GM12878 (cell line): ENCODE data around the gene FETUB. TPM values are rescaled to one million over a fixed set of nuclear protein-coding genes. Genes with fewer than 3 reads are reported as not detected.

Experiments used
- ATAC-seq: fragments of 200-7000 bp; cut with Tn5 transposase; 3 replicates; pipeline ENCODE4 v1.9.1; 2020; ENCODE audit warnings: mild to moderate bottlenecking, moderate library complexity
- BruUV-seq: library from RNA; stranded (reverse); fragments of 400-500 nt; replicated peaks from 2 replicates; lab custom pipeline; 2021; lab: Mats Ljungman, UMichigan
- CTCF ChIA-PET: fragments of 300-600 bp; sonication (Branson Sonifier 250); formaldehyde crosslinking; extraction: SDS; loops from one replicate; lab custom pipeline; 2021; ENCODE audit warnings: inconsistent platforms; lab: Yijun Ruan, JAX
- POLR2A ChIA-PET: fragments of 350-600 bp; formaldehyde crosslinking; extraction: SDS; loops from one replicate; lab custom pipeline; 2021; ENCODE audit warnings: inconsistent platforms; lab: Charles Lee
- RAD21 ChIA-PET: fragments of 300-600 bp; sonication (Branson Sonifier 250); formaldehyde crosslinking; loops from one replicate; lab custom pipeline; 2023; ENCODE audit warnings: antibody characterized with exemption; ENCODE audit not compliant: unreplicated experiment; lab: Charles Lee
- SMC1A ChIA-PET: fragments of 300-600 bp; sonication (Branson Sonifier 250); formaldehyde crosslinking; loops from one replicate; lab custom pipeline; 2023; ENCODE audit not compliant: unreplicated experiment, uncharacterized antibody; lab: Charles Lee
- DNase-seq: peaks from one replicate; pipeline ENCODE4 v3.0.0-alpha.2; 2011; ENCODE audit warnings: low read depth, low spot score
- FAIRE-seq: peaks from 3 replicates; lab custom pipeline; 2011; peaks lifted over from hg19 to GRCh38; lab: Jason Lieb, UNC
- H2AFZ ChIP-seq: 2 replicates; pipeline ENCODE4 v1.6.0; 2011; ENCODE audit warnings: low read depth, low read length, control low read depth; ENCODE audit not compliant: control insufficient read depth
- H3K27ac ChIP-seq: 2 replicates; pipeline ENCODE4 v1.5.1; 2011; ENCODE audit warnings: control low read depth; ENCODE audit not compliant: control insufficient read depth, insufficient read depth
- H3K27me3 ChIP-seq, 2 experiments: replicated peaks in 1 of 2; 2 replicates each; pipeline versions ENCODE4 v1.6.0 to v1.6.1; 2011; ENCODE audit warnings: low read length in 1 of 2; ENCODE audit not compliant: control insufficient read depth in 2 of 2, insufficient read depth in 2 of 2
- H3K36me3 ChIP-seq, 2 experiments: 2 replicates each; pipeline ENCODE4 v1.5.1; 2011; ENCODE audit warnings: low read length in 1 of 2; ENCODE audit not compliant: control insufficient read depth in 2 of 2, insufficient read depth in 2 of 2
- H3K4me1 ChIP-seq: 2 replicates; pipeline ENCODE4 v1.6.1; 2011; ENCODE audit warnings: mild to moderate bottlenecking, low read length, moderate library complexity, mixed read lengths; ENCODE audit not compliant: control insufficient read depth, insufficient read depth
- H3K4me2 ChIP-seq: 2 replicates; pipeline ENCODE4 v1.6.0; 2011; ENCODE audit warnings: control low read depth; ENCODE audit not compliant: control insufficient read depth, insufficient read depth
- H3K4me3 ChIP-seq: fragments of 200-600 bp; sonication (generic); 2 replicates; pipeline ENCODE4 v1.5.1; 2016
- H3K79me2 ChIP-seq: 2 replicates; pipeline ENCODE4 v1.6.0; 2011; ENCODE audit warnings: low read length; ENCODE audit not compliant: control insufficient read depth, insufficient read depth
- H3K9ac ChIP-seq: 2 replicates; pipeline ENCODE4 v1.8.0; 2011; ENCODE audit warnings: low read length, control low read depth, mixed read lengths; ENCODE audit not compliant: control insufficient read depth, insufficient read depth
- H3K9me3 ChIP-seq: replicated peaks from 3 replicates; pipeline ENCODE4 v1.5.1; 2011; ENCODE audit warnings: mild to moderate bottlenecking, low read length; ENCODE audit not compliant: control insufficient read depth, insufficient read depth
- H4K20me1 ChIP-seq: 2 replicates; pipeline ENCODE4 v1.6.0; 2011; ENCODE audit not compliant: control insufficient read depth, insufficient read depth
- CTCF ChIP-seq, 3 experiments: IDR thresholded peaks in 2 of 3; conservative IDR thresholded peaks in 1 of 3; 2 replicates each; pipeline ENCODE4 v1.5.1; 2011; ENCODE audit warnings: low read depth in 3 of 3, low read length in 3 of 3, mild to moderate bottlenecking in 3 of 3, control low read depth in 2 of 3, moderate library complexity in 2 of 3, inconsistent platforms in 1 of 3, mixed read lengths in 1 of 3; ENCODE audit not compliant: control insufficient read depth in 2 of 3, insufficient read depth in 1 of 3; ENCODE audit errors: extremely low read depth in 1 of 3
- RAD21 ChIP-seq: IDR thresholded peaks from 2 replicates; pipeline ENCODE4 v1.6.1; 2011; ENCODE audit warnings: mild to moderate bottlenecking, low read depth, low read length, moderate library complexity; ENCODE audit not compliant: insufficient read depth
- SMC3 ChIP-seq: IDR thresholded peaks from 2 replicates; pipeline ENCODE4 v1.6.1; 2011; ENCODE audit warnings: low read length, improper control_type of control experiment, borderline replicate concordance
- ZBTB40 ChIP-seq: fragments of 450-650 bp; IDR thresholded peaks from 2 replicates; pipeline ENCODE4 v1.6.1; 2016; ENCODE audit warnings: mild to moderate bottlenecking, moderate library complexity, borderline replicate concordance
- WGBS: methylation state at CpG from one replicate; pipeline ENCODE4 v1.1.6; 2016; ENCODE audit warnings: low lambda C conversion rate; ENCODE audit not compliant: insufficient replicate concordance, insufficient coverage; ENCODE audit errors: missing lambda C conversion rate; 5-methylcytosine and 5-hydroxymethylcytosine counted together
- in situ Hi-C: fragments of 300-500 bp; cut with MboI; formaldehyde crosslinking; loops from 9 replicates; pipeline ENCODE4 v1.14.3; 2018; ENCODE audit warnings: mixed read lengths
- intact Hi-C: fragments of 100-400 bp; cut with micrococcal nuclease; formaldehyde crosslinking; loops from one replicate; pipeline ENCODE4 v1.14.2; 2022; ENCODE audit not compliant: unreplicated experiment
- polyA plus RNA-seq, 11 experiments: library from polyadenylated mRNA; depleted of rRNA in 4 of 11; unstranded in 6 of 11; stranded (reverse) in 5 of 11; fragments of >200 nt; fragmentation: Nextera tagmentation in 4 of 11; fragmentation: Illumina TruSeq in 1 of 11; extraction: Ambion mirVana in 4 of 11; extraction: Trizol in 1 of 11; gene quantifications; 1 replicate in 1 of 11; 2 replicates in 10 of 11; pipeline versions ENCODE4 v1.2.1 to v1.2.3, GENCODE V29; 2011 to 2016; ENCODE audit warnings: inconsistent platforms in 2 of 11, missing spikeins in 2 of 11, low read depth in 1 of 11
- total RNA-seq, 4 experiments: library from RNA; depleted of rRNA in 3 of 4; stranded (reverse); fragments of >200 nt in 3 of 4; fragmentation: Illumina TruSeq in 1 of 4; extraction: Trizol in 1 of 4; gene quantifications; 2 replicates each; pipeline versions ENCODE4 v1.2.1 to v1.2.3, GENCODE V29; 2013 to 2021

FETUB gene
- total and polyA plus RNA-seq, 10 of the 15 experiments (the other 5 are each of a cell fraction or from before 2014, with no cell fraction given) = not detected

- ChIA-PET POLR2A (no interaction called here), SMC1A (interaction anchor here (0.8 to 2.6 kb wide), 7 partner anchors 13 to 629 kb away, joined by 3 to 28 read pairs (median 4); no protein-coding TSS in a partner anchor), RAD21 (interaction anchor here (0.7 to 2.5 kb wide), 6 partner anchors 69 to 949 kb away, joined by 3 to 8 read pairs (median 3); no protein-coding TSS in a partner anchor), CTCF (interaction anchor here (0.7 to 5.1 kb wide), 16 partner anchors 8 to 863 kb away, joined by 3 to 36 read pairs (median 4); partner anchors contain the start of gene DNAJB11)
- Histone ChIP-seq H3K27me3 (peaks cover 2 to 3% of the 10 kb centered on the region in 2 experiments; a peak in 3 of 4 replicates), H4K20me1 (no peaks in the 10 kb centered on the region), H3K9ac (no peak overlapping the region), H2AFZ (no peak overlapping the region), H3K36me3 (no peaks in the 10 kb centered on the region), H3K27ac (no peak overlapping the region), H3K9me3 (no peaks in the 10 kb centered on the region), H3K4me3 (no peak overlapping the region), H3K4me1 (no peaks in the 10 kb centered on the region), H3K79me2 (no peaks in the 10 kb centered on the region), H3K4me2 (no peak overlapping the region)
- TF ChIP-seq SMC3 = peak; percentile 38; the same call in 1 of the 2 replicates
- TF ChIP-seq RAD21 = peak; percentile 38; the same call in 1 of the 2 replicates
- TF ChIP-seq CTCF (IDR thresholded peaks at IDR 0.05 in 2 of 3, conservative IDR thresholded peaks at IDR 0.05 in 1 of 3; ENCODE audit: control insufficient read depth in 2 of 3, extremely low read depth in 1 of 3, insufficient read depth in 1 of 3, low read depth in 3 of 3, low read length in 3 of 3) = peak; percentile 30 to 50 (median 46); a peak in 5 of 6 replicates
- no peak for TF ChIP-seq ZBTB40
- no TSS peak for BruUV-seq
- ATAC-seq = peak; percentile 93
- WGBS = 60% methylated on average over 8 of the region's 8 CpGs
- in situ Hi-C loops (loop anchor here (5.0 kb wide), 1 partner anchor 627 kb away; no protein-coding TSS in a partner anchor), intact Hi-C loops (no loop called here)
- FAIRE-seq = no peak
- no peak for DNase-seq
These were observed 30.8 kb upstream of the FETUB start for GRCh38 chr3:186609247-186609868.
